ENCODE data around the gene RBBP8NL.
A peak's percentile ranks its signal among the peaks of the same experiment; 100 is the strongest.

Gene RBBP8NL

DNA sequence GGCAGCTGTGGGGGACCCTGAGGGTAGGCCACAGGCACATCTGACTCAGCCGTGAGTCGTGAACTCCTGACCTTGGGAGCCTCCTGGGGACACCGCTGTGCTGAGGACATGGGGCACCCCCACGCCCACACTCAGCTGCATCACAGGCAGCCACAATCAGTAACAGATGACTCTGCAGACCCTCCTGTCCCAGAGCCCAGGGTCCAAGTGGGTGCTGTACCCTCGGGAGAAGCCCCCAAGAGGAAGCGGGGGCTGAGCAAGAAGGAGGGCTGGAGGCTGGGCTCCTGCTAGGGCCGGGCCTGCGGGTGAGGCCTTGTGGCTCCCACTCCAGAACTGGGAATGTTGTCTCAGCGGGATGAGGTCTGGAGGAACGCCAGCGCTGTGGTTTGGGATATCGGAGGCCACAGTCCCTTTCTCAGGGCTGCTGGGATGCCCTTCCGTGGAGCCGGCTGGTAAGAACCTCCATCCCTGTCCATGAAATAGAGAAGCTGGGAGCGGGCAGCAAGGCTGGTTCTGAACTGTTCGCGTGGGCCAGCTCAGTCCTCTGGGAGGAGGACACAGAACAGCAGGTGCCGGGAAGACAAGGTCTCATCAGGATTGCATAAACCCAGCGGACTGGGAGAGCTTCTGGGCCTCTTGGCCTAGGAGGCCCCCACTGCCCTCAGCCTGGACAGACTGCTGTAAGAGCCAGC, 57.1 kb downstream of the RBBP8NL start:
- DNase-seq (ENCODE audit: low spot score), result peak; percentile 67
- in situ Hi-C loops (cut with MboI; ENCODE audit: low sequenced_read_pairs, unreplicated experiment), result no loop called here
- TF ChIP-seq, protein P1, sequence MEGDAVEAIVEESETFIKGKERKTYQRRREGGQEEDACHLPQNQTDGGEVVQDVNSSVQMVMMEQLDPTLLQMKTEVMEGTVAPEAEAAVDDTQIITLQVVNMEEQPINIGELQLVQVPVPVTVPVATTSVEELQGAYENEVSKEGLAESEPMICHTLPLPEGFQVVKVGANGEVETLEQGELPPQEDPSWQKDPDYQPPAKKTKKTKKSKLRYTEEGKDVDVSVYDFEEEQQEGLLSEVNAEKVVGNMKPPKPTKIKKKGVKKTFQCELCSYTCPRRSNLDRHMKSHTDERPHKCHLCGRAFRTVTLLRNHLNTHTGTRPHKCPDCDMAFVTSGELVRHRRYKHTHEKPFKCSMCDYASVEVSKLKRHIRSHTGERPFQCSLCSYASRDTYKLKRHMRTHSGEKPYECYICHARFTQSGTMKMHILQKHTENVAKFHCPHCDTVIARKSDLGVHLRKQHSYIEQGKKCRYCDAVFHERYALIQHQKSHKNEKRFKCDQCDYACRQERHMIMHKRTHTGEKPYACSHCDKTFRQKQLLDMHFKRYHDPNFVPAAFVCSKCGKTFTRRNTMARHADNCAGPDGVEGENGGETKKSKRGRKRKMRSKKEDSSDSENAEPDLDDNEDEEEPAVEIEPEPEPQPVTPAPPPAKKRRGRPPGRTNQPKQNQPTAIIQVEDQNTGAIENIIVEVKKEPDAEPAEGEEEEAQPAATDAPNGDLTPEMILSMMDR (IDR thresholded peaks at IDR 0.05; ENCODE audit: borderline replicate concordance, control extremely low read depth, extremely low read depth, insufficient read depth, missing control alignments), result no peak

DNA sequence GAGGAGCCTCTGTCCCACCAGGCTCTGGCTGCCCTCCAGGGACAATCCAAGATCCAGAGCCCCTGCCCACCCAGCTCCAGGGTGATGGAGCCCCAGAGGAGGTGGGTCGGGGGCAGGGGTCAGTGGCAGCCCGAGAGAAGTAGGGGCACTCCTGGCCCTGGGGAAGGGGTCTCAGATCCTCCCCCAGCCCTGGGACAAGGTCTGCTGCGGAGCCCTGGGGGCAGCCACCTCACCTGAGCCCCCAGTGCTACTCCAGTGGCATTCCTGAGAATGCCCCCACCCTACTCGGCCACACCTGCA, 57.6 kb downstream of the RBBP8NL start:
- TF ChIP-seq, protein P1 (IDR thresholded peaks at IDR 0.05; ENCODE audit: borderline replicate concordance, control extremely low read depth, extremely low read depth, insufficient read depth, missing control alignments), result no peak
- in situ Hi-C loops (cut with MboI; ENCODE audit: low sequenced_read_pairs, unreplicated experiment), result no loop called here
- DNase-seq (ENCODE audit: low spot score), result no peak

DNA sequence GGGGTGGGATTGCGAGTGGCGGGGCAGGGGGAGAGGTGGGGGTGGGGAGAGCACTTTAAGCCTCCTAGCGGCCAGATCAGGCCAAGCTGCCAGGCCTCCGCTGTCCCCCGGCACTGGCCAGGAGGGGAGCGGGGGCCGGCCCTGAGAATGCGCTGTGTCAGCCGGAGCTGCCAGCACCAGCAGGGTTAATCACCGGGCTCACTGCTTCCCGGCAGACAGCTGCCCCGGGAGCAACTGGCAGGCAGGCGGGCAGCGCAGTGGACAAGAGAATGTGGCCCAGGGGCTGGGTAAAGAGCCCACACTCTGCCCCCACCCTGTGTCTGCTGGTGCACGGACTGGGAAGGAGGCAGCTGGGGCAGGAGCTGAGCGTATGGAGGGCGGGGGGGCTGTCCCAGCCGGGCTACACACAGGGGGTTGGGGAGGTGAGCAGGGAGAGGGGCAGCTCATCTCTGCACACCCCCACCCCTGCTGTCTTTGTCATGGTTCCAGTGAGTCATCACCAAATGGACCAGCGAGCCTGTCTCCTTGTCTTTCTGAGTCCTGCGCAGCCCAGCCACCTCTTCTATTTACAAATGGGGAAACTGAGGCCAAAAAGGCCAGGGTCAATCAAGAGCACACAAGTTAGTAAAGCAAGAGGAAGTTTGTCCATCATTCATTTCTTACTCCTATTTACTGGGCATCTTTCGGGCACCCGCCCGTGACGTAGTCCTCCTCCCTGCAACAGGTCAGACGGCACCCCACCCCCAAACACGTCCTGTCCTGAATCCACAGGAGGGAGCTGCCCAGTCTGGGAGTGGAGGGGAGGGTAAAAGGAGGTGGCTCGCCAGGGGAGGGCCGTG, 58.1 kb downstream of the RBBP8NL start:
- in situ Hi-C loops (cut with MboI; ENCODE audit: low sequenced_read_pairs, unreplicated experiment), result no loop called here
- peak; percentile 66 for DNase-seq (ENCODE audit: low spot score)
- TF ChIP-seq, protein P1 (IDR thresholded peaks at IDR 0.05; ENCODE audit: borderline replicate concordance, control extremely low read depth, extremely low read depth, insufficient read depth, missing control alignments), result peak; percentile 7

DNA sequence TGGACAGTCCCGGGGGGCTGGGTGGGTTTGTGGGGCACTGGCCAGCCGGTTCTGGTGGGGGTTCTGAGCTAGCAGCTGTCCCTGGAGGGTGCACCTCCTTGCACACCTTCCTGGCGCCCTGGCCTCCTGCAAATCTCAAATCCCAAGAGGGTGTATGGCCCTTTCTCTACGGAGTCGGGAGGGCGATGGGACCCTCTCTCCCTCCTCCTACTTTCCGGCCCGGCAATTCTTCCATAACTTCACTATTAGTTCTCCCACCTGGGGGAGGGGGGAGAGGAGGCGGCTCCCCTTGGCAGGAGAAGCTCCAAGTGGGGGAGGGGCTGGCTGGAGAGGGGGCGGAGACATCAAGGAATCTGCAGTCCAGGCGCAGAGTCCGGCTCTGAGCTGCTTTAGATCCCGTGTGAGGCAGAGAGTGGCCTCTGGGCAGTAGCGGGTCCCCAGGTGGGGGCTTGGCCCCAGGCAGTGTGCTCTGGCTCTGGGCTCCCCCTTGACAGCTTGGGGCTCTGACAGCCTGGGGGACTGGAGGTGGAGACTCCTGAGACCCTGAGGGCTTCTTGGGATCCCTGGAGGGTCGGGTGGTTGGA, 58.9 kb downstream of the RBBP8NL start:
- DNase-seq (ENCODE audit: low spot score), result no peak
- in situ Hi-C loops (cut with MboI; ENCODE audit: low sequenced_read_pairs, unreplicated experiment), result no loop called here
- TF ChIP-seq, protein P1 (IDR thresholded peaks at IDR 0.05; ENCODE audit: borderline replicate concordance, control extremely low read depth, extremely low read depth, insufficient read depth, missing control alignments), result no peak

DNA sequence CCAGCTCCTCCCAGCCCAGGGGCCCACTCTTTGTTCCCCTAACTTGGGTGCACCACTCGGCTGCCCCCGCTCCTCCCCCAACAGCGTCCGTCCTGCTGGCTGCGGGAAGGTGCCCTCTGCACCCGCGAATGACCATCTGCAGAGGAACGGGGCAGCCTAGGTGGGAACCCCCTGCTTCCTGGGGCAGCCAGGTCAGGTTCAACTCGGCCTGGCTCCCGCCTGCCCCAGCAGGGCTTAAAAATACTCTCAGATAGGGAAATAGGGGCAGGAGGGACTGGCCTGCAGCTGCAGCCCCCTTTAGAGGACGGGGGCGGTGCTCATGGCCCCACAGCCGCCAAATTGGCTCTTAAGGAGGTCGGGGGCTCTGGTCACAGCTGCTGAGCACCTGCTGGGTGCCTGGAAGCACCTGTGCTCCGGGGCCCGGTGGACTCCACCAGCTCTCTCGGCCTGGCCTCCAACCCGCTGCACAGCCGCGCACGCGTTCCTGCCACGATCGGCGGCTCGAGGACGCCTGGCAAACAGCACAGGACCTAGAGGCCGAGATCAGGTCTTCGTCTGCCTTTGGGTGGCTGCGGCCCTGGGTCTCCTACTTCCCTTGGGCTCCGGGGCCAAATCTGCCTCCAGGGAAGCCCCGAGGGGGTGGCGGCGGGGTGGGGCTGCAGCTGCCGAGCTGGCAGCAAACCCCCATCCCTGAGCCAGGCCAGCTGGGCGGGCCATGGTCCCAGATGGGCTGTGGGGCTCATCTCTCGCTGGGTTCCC, 59.5 kb downstream of the RBBP8NL start:
- in situ Hi-C loops (cut with MboI; ENCODE audit: low sequenced_read_pairs, unreplicated experiment), result no loop called here
- TF ChIP-seq, protein P1 (IDR thresholded peaks at IDR 0.05; ENCODE audit: borderline replicate concordance, control extremely low read depth, extremely low read depth, insufficient read depth, missing control alignments), result no peak

DNA sequence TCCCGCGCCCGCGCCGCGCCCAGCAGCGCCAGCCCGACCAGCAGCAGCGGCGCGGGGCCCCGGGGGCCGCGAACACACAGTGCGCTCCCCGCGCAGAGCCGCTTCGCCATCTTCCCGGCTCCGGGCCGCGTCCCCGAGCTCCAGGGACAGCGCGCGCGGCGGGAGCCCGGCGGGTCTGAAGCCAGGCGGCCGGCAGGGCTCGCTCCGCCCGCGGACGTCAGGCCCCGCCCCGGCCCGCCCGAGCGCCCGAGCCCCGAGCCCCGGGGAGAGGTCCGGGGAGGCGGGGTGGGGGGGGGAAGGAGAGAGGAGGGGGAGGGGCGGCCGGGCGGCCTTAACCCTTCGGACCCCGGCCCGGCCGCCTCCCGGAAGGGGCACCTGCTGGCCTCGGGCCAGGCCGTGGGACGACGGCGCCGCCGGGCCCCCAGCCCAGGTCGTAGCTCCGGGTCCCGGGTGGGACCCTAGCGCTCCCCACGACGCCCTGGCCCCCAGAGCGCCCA, 60.2 kb downstream of the RBBP8NL start, which contains the start of gene LAMA5:
Gene LAMA5, minus strand, starts transcription at position 177 of the 497 bp plus-strand sequence. Its CDS starts 67 bp downstream, at position 110.
- peak; percentile 85 for DNase-seq (ENCODE audit: low spot score)
- TF ChIP-seq, protein P1 (IDR thresholded peaks at IDR 0.05; ENCODE audit: borderline replicate concordance, control extremely low read depth, extremely low read depth, insufficient read depth, missing control alignments), result no peak
- in situ Hi-C loops (cut with MboI; ENCODE audit: low sequenced_read_pairs, unreplicated experiment), result no loop called here

More for the DNA sequence above, 59.5 kb downstream of the RBBP8NL start:
- DNase-seq (ENCODE audit: low spot score), result no peak
